Kidney tubule cell (primary cell): Measurements from ENCODE around the gene FCAMR.

Experiments
- DNase-seq: peaks from one replicate; pipeline ENCODE4 v3.0.0-alpha.2; 2018; ENCODE audit warnings: low spot score

Gene FCAMR

GRCh38 chr1:206970446-206970845 lies at the start of gene FCAMR:
FCAMR (minus strand) TSS chr1:206970460; CDS start chr1:206970125, 335 bp downstream.
- peak; percentile 33 for DNase-seq

GRCh38 chr1:207019661-207020060 lies 49.4 kb upstream of the FCAMR start:
- no peak for DNase-seq

GRCh38 chr1:207019161-207019560 lies 48.9 kb upstream of the FCAMR start:
- DNase-seq = no peak

GRCh38 chr1:207018707-207019106 lies 48.4 kb upstream of the FCAMR start:
- no peak for DNase-seq

GRCh38 chr1:207017615-207018559 lies 47.6 kb upstream of the FCAMR start:
- peak; percentile 67 for DNase-seq

GRCh38 chr1:207015791-207016190 lies 45.5 kb upstream of the FCAMR start:
- DNase-seq = no peak

- DNase-seq = no peak
Observed at GRCh38 chr1:207014728-207015127, 44.5 kb upstream of the FCAMR start.

- no peak for DNase-seq
Observed at GRCh38 chr1:207013321-207014085, 43.2 kb upstream of the FCAMR start.

GRCh38 chr1:207010726-207011125 lies 40.5 kb upstream of the FCAMR start:
- no peak for DNase-seq

GRCh38 chr1:207009945-207010344 lies 39.7 kb upstream of the FCAMR start:
- no peak for DNase-seq

- DNase-seq = no peak
Observed at GRCh38 chr1:207009182-207009850, 39.1 kb upstream of the FCAMR start.

GRCh38 chr1:207007352-207008033 lies 37.2 kb upstream of the FCAMR start:
- DNase-seq = peak; percentile 98

GRCh38 chr1:207006914-207007313 lies 36.7 kb upstream of the FCAMR start:
- no peak for DNase-seq

- no peak for DNase-seq
Observed at GRCh38 chr1:207006083-207006482, 35.8 kb upstream of the FCAMR start.

- DNase-seq = peak; percentile 85
Observed at GRCh38 chr1:207004931-207005830, 34.9 kb upstream of the FCAMR start.

- no peak for DNase-seq
Observed at GRCh38 chr1:207003210-207003609, 33.0 kb upstream of the FCAMR start.

- DNase-seq = no peak
Observed at GRCh38 chr1:207002724-207003146, 32.5 kb upstream of the FCAMR start.

- no peak for DNase-seq
Observed at GRCh38 chr1:207001492-207002245, 31.4 kb upstream of the FCAMR start.

- DNase-seq = no peak
Observed at GRCh38 chr1:207000651-207001291, 30.5 kb upstream of the FCAMR start.
